Measurements from ENCODE around the gene NOTUM.
"Not testable (repeated sequence)": the region's sequence is repeated elsewhere in the genome, so short reads cannot be mapped to it uniquely, and the experiment has no call there.

NOTUM gene

GRCh38 chr17:81922566-81923301 lies 38.3 kb downstream of the NOTUM start:
- no peak for DNase-seq

- DNase-seq: no peak
These were observed 38.9 kb downstream of the NOTUM start for GRCh38 chr17:81921996-81922565.

- no peak for DNase-seq
These were observed 39.5 kb downstream of the NOTUM start for GRCh38 chr17:81921537-81921862.

GRCh38 chr17:81920612-81921536 lies 40.1 kb downstream of the NOTUM start:
- DNase-seq: no peak

GRCh38 chr17:81918832-81919545 lies 42.0 kb downstream of the NOTUM start:
- DNase-seq: no peak

GRCh38 chr17:81918333-81918669 lies 42.7 kb downstream of the NOTUM start:
- not testable (repeated sequence) for DNase-seq

GRCh38 chr17:81917565-81918332 lies 43.2 kb downstream of the NOTUM start, which contains the start of gene SIRT7:
TSS of gene SIRT7 (minus strand) at chr17:81918176. CDS start at chr17:81918131, 45 bp downstream.
- DNase-seq: peak; percentile 55

GRCh38 chr17:81916234-81917001 lies 44.6 kb downstream of the NOTUM start:
- no peak for DNase-seq

- no peak for DNase-seq
These were observed 45.7 kb downstream of the NOTUM start for GRCh38 chr17:81915331-81915730.

GRCh38 chr17:81914103-81914850 lies 46.7 kb downstream of the NOTUM start:
- no peak for DNase-seq

- DNase-seq: no peak
These were observed 47.4 kb downstream of the NOTUM start for GRCh38 chr17:81913394-81914102.

GRCh38 chr17:81912441-81913309 lies 48.3 kb downstream of the NOTUM start:
- DNase-seq: no peak

GRCh38 chr17:81911969-81912368 lies 49.0 kb downstream of the NOTUM start:
- no peak for DNase-seq

- DNase-seq: peak; percentile 76
These were observed 49.6 kb downstream of the NOTUM start, which contains the start of gene PCYT2 for GRCh38 chr17:81911277-81911961. TSS of gene PCYT2 (minus strand) at chr17:81911399. CDS start at chr17:81911355, 44 bp downstream.

GRCh38 chr17:81910840-81911276 lies 50.1 kb downstream of the NOTUM start:
- no peak for DNase-seq

- DNase-seq: no peak
These were observed 50.8 kb downstream of the NOTUM start for GRCh38 chr17:81909966-81910839.

- DNase-seq: no peak
These were observed 51.8 kb downstream of the NOTUM start for GRCh38 chr17:81909231-81909630.

Data from DMS153 (cell line).